NCI-H2227 treated with DMSO at 0.1 percent for 48 hours (cell line): Measurements from ENCODE around the gene NAE1.

Experiments used
- DNase-seq: peaks from one replicate; lab custom pipeline; 2025; lab: John Stamatoyannopoulos, UW

The NAE1 gene

DNA sequence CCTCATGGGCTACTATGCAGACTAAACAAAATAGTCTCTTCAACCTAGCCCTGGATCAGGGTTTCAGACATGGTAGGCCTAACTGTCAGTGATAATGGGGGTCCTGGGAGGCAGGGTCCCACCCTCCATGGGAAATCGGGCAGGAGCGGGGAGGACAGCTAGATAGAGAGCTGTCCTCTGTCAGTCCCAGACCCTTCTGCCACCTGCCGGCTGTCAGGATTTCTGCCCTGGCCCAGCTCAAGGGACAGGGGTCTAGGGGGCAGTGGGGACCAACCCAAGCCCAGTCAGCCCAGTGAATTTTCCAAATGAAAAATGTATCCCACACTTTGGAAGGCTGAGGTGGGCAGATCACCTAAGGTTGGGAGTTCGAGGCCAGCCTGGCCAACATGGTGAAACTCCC, 18.8 kb upstream of the NAE1 start:
- DNase-seq = no peak

DNA sequence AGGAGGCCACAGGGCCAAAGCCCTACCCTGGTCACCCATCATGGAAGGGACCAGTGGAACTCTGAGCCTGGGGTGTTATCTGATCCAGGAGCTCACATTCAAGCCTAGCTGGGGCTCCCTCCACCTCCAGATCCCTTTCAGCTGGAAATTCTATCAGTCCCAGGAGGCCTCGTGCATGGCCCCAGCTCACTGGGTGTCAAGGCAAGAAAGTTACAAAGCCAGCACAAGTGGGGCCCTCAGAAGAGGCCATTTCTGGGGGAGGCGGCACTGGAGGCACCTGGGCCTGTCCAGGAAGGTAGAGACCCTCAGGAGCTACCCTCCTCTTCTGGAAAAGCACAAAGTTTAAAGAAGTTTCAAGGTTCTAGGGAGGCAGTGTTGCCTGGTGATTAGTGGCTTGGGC, 18.2 kb upstream of the NAE1 start:
- no peak for DNase-seq

DNA sequence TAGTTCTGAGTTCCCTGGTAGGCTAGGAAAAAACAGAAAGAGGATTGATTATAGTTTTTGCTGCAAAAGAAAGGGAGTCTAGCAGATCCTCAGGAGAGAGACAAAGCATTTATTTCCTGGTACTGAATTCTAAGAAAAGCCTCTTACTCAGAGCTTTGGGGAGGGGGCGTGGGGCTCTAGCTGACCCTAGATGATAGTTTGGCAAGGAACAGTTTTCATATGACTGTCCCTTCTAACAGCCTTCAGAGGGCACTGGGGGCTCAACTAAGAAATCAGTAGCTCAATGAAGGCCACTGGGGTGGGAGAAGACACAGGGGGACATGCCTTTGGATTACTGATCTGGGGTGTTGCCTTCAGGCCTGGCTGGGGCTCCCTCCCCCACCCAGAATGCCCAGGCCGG, 17.4 kb upstream of the NAE1 start:
- no peak for DNase-seq

DNA sequence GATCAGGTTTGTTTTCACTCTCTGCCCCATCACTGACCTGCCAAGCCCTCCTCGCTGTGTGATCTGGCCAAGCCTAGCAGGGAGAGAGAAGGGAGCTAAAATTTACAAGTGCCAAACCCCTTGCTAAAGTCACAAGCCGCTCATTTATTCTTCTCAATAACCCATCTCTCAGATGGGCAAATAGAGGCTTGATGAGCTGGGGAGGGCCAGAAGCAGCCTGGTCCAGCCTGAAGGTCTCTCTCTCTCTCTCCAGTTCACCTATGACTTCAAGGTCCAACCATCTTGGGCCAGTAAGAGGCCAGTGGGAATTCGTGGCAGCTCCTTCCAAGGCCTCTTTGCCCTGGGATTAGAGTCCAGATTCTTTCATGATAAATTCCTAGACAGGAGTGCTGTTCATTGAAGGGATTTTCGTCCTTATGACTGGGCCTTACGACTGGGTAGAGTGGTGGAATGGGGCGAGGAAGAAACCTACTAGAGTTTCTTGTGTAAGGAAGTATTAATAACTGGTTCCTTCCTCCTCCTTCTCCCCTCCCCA, 16.8 kb upstream of the NAE1 start:
- DNase-seq = no peak

DNA sequence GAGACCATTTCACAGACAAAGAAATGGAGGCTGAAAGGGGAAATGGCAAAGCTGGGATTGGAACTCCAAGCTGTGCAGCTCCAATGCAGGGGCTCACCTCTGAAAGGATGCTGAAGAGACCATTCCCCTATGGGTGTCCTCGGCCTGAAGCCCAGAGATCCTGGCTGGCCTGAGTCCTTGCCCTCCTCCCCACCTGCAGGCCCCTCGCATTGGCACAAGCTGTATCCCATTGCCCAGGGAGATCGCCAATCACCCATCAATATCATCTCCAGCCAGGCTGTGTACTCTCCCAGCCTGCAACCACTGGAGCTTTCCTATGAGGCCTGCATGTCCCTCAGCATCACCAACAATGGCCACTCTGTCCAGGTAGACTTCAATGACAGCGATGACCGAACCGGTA, 16.1 kb upstream of the NAE1 start:
- no peak for DNase-seq

DNA sequence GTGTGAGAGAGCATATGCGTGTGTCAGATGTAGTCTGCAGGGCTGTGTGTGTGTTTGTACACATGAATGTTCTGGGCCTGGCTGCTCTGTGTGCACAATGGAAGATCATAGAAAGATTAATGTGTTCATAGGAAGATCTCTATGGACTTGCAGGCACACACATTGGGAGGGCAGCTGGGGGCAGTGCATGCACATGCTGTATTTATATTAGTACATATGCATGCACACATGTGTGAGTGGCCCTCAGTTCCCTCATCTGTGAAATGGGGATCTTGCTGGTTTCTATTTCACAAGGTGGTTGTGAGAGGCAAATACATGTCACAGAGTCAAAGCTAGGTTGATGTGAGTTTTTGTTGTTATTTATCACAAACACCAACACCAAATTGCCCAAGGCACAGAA, 15.5 kb upstream of the NAE1 start:
- DNase-seq = no peak

DNA sequence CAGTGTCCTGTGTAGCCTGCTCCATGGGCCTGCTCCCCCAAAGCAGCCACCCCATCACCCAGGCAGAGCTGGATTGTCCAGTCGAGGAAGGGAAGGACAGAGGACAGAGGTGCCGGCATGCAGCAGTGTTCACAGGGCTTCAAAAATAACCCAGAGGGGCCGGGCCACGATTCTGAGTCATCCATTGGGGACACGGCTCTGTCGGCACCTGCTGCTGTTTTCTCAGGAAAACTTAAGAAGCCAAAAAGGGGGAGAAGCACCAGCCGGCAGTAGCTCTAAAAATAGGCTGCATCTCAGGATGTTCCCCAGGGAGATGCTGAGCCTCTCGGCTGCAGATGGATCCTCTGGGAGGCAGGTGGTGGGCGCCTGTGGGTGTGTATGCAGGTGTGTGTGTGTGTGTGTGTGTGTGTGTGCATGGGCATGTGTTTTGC, 15.0 kb upstream of the NAE1 start:
- DNase-seq = no peak

DNA sequence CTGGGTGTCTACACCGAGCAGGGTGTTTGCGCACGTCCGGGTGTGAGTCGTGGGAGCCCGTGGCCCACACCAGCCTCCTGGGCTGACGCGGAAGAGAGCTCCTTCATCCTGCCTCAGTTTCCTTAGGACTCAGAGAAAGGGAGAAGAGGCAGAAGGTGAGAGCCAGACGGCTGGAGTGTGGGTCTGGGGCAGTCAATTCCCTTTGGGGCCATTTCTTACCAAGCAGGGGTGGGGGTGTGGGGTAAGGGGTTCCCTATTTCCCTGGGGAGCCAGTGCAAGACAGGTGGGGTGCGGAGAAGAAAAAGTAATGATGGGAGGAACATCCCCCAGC, 14.3 kb upstream of the NAE1 start:
- no peak for DNase-seq

DNA sequence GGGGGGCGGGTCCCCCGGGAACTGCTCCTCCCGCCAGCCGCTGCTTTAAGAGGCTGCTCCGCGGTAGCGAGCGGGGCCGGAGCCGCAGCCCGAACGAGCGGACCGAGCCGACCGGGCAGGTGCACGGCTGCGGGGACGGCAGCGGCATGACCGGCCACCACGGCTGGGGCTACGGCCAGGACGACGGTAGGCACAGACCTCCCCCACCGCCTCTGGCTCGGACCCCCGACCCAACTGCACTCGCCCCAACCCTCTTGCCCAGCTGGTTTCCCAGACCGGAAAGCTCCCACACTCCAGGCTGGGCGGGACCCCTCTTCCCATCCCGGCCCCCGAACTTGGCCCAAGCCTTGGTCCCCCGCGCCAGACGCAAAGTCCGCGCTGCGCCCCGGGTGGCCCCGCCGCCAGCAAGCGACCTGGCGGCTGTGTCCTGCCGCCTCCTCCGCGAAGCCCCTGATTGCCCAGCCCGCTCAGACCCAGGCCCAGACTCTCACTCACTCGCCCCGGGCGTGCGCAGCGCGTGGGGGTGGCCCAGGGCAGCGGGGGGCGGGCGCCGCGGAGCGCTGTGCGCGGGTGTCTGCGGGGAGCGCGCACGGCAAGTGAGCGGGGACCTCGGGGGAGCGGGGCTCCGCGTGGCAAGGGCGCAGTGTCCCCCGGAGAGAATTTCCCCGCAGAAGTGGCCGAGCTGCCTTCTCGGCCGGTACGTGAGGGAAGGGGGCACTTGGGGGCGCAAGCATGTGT, 13.7 kb upstream of the NAE1 start, which contains the start of gene CA7:
CA7 (plus strand) TSS at position 73 of the 738 bp plus-strand sequence; CDS start at position 147, 74 bp downstream.
- DNase-seq = no peak

DNA sequence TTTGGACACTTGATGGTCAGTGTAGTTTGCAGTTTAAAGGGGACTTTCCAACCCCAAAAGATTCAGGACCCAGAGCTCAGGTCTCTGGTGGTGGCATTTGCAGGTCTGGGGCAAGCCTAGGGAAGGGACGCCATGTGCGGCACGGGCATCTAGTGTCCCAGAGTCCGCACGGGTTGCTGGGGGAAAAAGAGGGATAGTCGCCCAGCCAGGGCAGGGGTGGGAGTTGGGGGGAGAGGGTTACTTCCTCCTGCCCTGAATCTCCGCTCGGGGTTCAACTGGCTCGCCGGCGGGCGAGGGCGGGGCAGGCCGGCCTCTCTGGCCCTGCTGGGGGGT, 13.2 kb upstream of the NAE1 start:
- DNase-seq = no peak

DNA sequence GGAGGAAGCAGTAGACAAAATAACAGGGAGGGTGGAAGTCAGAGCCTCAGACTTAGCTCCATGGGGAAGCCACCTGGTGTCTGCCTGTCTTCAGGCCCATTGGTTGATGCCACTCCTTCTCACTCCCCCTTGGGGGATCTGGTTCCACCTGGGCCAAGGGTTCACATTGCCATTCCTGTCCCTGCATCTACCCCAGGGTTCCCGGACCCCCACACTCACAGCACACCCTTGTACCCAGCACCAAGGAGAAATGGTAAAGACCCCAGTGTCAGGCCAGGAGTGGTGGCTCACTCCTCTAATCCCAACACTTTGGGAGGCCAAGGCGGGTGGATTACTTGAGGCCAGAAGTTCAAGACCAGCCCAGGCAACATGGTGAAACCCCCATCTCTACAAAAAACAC, 12.4 kb upstream of the NAE1 start:
- no peak for DNase-seq

DNA sequence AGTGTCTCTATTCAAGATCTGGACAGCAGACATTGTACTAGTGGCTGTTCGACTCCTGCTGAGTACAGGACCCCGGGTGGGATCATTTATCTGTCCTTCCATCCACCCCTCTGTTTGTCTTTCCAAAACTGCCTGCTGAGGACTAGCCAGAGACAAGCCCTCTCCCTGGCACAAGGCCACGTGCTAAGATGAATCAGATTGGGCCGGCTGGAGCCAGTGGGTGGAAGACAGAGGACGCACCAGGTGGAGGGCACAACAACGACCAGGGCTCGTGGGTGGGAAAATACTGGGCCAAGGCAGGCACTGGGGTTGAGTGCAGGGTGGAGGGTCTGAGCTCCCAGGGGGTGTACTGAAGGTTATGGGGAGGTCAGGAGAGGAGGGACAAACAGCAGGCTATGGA, 12.0 kb upstream of the NAE1 start:
- DNase-seq = no peak

DNA sequence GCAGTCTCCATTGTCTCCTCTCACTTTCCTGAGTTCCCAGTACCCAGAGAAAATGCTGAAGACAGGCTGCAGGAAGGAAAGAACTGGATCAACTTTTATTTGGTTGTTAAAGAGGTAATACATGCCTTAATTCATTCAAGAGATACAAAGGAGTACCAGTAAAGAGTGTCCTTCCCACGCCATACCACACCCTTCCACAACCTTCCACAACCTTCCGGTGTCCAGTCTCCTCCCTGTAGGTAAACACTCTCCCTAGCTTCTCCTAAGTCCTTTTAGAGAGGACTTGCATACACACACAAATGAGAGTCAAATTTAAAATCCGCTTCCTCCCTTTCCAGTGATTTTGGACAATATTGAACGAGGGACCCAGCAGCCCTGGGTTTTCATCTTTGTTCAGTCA, 10.6 kb upstream of the NAE1 start:
- DNase-seq = no peak

DNA sequence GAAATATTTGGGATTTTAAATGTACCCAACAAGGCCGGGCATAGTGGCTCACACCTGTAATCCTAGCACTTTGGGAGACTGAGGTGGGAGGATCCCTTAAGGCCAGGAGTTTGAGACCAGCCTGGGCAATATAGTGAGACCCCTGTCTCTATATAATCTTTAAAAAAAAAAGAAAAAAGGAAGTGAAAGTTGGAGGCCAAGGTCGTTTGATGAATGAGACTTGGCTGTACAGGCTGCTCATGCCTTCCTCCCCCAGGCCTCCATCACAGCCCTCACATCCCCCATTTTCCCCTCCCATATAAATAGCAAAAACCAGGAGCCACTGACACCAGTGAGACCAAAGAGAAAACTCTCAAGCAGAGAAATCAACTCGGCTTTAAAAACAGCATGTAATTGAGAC, 10.1 kb upstream of the NAE1 start:
- no peak for DNase-seq

DNA sequence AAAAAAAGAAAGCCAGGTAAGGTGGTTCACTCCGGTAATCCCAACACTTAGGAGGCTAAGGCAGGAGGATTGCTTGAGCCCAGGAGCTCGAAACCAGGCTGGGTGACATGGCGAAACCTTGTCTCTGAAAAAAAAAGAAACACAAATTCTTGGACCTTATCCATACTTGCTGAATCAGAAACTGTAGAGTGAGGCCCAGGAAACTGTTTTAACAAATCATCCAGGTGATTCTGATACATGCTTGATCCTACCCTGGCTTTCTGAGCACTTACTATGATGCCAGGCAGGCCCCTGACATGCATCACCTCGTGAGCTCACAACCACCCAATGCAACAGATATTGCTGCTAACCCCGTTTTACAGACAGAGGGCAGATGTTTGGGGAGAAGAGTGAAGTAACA, 4.0 kb upstream of the NAE1 start:
- no peak for DNase-seq

DNA sequence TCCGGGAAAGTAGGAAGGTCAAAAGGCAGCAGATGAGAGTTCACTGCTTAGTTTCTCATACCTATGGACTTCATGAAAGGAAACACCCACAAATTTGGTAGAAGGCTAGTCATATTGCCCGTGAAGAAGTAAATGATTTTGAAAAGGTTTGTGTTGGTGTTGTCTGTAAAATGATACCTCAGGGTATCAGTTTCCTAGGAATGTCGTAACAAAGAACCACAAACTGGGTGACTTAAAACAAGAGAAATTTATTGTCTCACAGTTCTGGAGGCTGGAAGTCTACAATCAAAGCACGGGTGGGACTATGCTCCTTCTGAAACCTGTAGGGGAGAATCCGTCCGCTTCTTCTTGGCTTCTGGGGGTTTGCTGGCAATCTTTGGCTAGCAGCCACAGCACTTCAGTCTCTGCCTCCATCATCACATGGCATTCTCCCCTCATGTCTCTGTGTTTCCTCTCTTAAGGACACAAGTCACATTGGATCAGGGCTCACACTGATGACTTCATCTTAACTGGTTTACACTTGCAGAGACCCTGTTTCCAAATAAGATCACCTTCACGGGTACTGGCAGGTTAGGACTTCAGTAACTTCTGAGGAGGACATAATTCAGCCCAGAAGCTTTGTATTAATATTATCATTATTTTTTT, 2.0 kb upstream of the NAE1 start:
- no peak for DNase-seq

DNA sequence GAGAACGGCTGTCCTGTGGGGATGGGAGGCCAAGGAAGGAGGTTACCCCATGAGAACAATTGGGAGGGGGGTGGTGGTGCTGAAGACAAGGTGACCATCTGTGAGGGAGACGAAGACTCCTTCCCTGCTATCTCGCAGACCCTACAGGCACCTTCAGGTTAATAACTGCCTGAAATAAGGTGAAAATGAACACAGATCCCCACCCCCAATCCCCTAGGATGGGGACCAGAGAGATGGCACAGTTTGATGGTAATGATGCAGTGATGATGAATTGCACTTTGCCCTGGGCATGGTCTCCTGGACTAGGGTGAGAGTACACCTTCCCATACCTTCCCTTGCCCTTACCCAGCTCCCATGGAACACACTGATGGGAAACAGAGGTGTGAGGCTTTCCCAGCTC, 1.4 kb upstream of the NAE1 start:
- no peak for DNase-seq

DNA sequence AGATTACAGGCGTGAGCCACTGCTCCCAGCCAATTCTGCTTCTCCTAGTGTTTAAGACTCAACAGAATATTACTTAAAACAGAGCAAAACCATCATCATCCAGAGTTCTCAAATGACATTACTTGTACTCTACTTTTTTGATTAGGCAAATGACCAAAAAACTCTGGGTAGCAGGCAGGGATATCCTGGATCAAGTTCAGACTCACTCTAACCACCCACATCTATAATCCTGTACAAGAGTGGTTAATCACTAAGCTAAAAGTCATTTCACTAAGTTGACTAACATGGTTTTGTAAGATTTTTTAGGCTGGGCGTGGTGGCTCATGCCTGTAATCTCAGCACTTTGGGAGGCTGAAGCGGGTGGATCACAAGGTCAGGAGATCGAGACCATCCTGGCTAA, 6.8 kb downstream of the NAE1 start:
- DNase-seq = no peak

DNA sequence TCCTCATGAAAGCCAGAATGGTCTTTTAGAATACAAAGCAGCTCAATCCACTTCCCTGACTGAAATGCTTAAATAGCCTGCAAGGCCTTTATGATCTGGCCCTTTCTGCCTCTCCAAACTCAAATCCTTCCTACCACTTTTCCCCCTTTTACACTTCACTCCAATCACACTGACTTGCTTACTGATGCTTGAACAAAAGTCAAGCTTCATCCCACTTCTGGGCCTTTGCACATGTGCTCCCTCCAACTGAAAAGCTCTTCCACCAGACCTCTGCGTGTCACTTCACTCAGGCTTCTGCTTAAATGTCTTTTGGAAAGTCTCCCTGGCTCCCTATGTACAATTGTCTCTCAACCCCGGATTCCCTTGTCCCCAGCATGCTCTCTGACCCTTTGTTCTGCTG, 16.0 kb downstream of the NAE1 start:
- DNase-seq = no peak

DNA sequence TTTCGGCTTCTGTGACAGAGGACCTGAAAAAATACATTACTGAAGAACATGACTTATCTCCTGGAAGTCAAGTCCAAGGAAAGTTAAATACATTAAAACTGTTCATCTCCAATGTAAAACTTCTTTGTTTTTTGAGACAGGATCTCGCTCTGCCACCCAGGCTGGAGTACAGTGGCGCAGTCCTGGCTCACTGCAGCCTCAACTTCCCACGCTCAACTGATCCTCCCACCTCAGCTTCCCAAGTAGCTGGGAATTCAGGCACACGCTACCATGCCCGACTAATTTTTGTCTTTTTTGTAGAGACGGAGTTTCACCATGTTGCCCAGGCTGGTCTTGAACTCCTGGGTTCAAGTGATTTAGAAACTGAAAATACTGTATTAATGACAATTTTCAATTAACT, 19.7 kb downstream of the NAE1 start:
- DNase-seq = no peak

DNA sequence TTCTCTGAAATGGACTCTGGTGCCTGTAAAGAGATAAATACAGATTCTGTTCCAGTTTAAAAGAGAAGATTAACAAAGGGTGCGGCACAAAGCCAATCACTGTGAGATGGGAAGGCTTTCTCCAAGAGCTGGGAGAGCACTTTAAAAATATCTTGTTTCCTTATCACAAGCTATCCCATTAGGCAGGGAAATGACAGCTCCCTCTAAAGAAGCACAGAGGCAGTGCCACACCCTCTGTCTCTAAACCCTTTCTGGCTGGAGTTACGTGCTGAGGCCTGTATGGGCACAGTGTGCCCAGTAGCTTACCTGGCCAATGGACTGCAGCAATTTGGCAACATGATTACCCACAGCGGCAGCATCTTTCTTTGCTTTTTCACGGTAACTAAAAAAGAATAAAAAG, 20.4 kb downstream of the NAE1 start:
- no peak for DNase-seq

DNA sequence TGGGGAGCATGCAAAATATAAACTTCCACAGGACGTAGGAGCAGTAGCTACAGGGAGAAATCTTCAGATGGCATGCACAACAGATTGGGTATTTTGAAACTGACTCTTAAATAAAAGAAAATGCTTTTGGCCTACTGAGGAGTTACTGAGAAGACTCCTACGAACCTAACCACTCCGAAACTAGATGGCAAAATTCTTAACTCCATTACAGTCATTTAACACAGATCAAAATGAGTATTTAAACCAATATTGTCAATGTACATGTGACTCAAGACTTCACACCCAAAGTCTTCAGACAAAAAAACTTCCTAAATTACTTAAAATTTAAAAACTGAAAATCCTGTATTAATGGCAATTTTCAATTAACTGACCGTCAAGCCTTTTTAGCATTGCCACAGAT, 21.0 kb downstream of the NAE1 start:
- DNase-seq = no peak

DNA sequence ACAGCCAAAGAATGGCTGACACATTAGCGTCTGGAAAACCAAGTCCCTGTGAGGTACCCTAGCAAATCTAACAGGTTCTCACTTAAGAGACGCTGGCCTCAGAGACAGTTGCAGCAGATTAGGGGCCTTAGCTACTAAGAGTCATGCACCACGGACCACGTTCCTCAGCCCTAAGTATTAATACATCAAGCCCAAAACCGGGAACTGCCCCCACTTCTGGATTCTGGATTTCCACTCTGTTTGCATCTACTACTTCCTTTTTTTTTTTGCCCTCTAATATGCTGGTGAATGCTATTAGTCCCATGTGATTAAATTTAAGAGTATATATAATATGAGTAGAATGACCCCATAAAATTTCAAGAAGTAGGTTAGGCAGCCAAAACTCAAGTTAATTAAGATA, 28.6 kb downstream of the NAE1 start:
- no peak for DNase-seq
